Ascending aorta (tissue), 2 donors: ENCODE results near the gene RPRML. TPM values are rescaled to one million over a fixed set of nuclear protein-coding genes. Genes with fewer than 3 reads are reported as not detected.
A peak's percentile ranks its signal among the peaks of the same experiment; 100 is the strongest.

Source experiments
- DNase-seq, 2 donors: peaks; one replicate each; pipeline ENCODE4 v3.0.0-alpha.2; 2019; ENCODE audit warnings: low spot score in 2 of 2
- H3K27ac ChIP-seq, 2 donors: fragments of 200-600 bp; sonication (generic); one replicate each; pipeline ENCODE4 v1.5.1; 2016 to 2017; ENCODE audit warnings: mild to moderate bottlenecking in 1 of 2
- H3K27me3 ChIP-seq: fragments of 200-600 bp; sonication (generic); one replicate; pipeline ENCODE4 v1.5.1; 2017
- H3K36me3 ChIP-seq, 2 donors: fragments of 200-600 bp; sonication (generic); one replicate each; pipeline ENCODE4 v1.5.1; 2016
- H3K4me1 ChIP-seq, 2 donors: fragments of 200-600 bp; sonication (generic); one replicate each; pipeline ENCODE4 v1.5.1; 2016 to 2017; ENCODE audit warnings: mild to moderate bottlenecking in 1 of 2
- H3K4me3 ChIP-seq, 2 donors: fragments of 200-600 bp; sonication (generic); one replicate each; pipeline ENCODE4 v1.5.1; 2016 to 2017; ENCODE audit warnings: mild to moderate bottlenecking in 1 of 2
- H3K9me3 ChIP-seq, 2 donors: fragments of 200-600 bp; sonication (generic); one replicate each; pipeline ENCODE4 v1.5.1; 2016
- CTCF ChIP-seq, 3 experiments: fragments of 200-600 bp in 2 of 3; fragments of 450-650 bp in 1 of 3; sonication (generic) in 2 of 3; IDR thresholded peaks; one replicate each; pipeline ENCODE4 v1.5.1; 2016 to 2019; ENCODE audit warnings: antibody characterized with exemption in 3 of 3, mild to moderate bottlenecking in 1 of 3, moderate library complexity in 1 of 3
- intact Hi-C: fragments of 100-400 bp; cut with DNase I; formaldehyde crosslinking; loops from one replicate; pipeline ENCODE4 v1.15.1; 2023
- total RNA-seq: library from RNA; depleted of rRNA; stranded (reverse); fragments of >200 nt; gene quantifications from one replicate; pipeline ENCODE4 v1.1.0, GENCODE V29; 2016

RPRML gene
- total RNA-seq, 1 donor from 2014 or later, result not detected

DNA sequence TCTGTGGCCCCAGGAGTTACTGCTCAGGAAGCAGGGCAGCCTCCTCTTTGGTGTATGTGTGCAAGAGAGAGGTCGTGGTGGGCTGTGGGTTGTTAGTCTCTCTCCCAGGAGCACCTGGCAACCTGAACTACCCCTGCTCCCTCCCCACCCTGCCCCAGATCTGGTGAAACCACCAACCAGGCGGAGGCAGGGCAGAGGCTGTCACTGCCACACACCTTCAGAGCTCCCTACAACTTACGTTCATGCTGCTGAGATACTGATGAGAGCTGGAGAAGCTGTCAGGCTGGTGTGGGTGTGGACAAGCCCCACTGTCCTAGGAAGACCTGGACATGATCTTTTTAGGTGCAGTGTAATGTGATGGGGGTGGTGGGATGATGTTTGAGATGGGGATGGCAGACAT, 31.8 kb downstream of the RPRML start:
- H3K4me3 ChIP-seq, result no peak overlapping the region
- intact Hi-C loops, result no loop called here
- H3K4me1 ChIP-seq, result peaks cover 6 to 15% of the 10 kb centered on the region in 2 donors
- H3K27ac ChIP-seq, result no peak overlapping the region
- no peaks in the 10 kb centered on the region for H3K9me3 ChIP-seq
- DNase-seq, result no peak
- H3K36me3 ChIP-seq, result no peaks in the 10 kb centered on the region
- no peak for TF ChIP-seq CTCF (IDR thresholded peaks at IDR 0.05)
- H3K27me3 ChIP-seq, result no peaks in the 10 kb centered on the region

DNA sequence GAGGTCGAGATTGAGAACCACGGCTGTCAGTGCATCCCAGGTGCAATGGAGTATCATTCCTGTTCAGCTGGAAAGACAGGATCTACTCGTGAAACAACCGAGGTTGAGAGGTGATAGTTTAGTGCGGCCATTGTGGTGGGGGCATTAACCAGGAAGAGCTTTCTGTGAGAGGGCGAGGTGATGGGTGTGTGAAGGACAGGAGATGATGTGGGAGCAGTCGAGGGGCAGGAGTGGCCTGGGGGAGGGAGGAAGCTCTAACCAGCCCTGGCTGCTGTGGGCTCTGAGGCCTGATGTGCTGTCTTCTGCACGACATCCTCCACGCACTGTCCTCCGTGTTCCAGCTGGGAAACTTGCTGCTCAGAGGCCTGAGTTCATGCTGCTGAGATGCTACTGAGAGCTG, 34.1 kb downstream of the RPRML start:
- DNase-seq, result no peak
- no peak overlapping the region for H3K4me3 ChIP-seq
- peaks cover 6 to 15% of the 10 kb centered on the region in 2 donors for H3K4me1 ChIP-seq
- TF ChIP-seq CTCF (IDR thresholded peaks at IDR 0.05), result no peak
- intact Hi-C loops, result no loop called here
- H3K36me3 ChIP-seq, result peaks cover 4 to 15% of the 10 kb centered on the region in 2 donors
- no peaks in the 10 kb centered on the region for H3K9me3 ChIP-seq
- no peak overlapping the region for H3K27ac ChIP-seq
- no peaks in the 10 kb centered on the region for H3K27me3 ChIP-seq

GRCh38 chr17:46943501-46944393, 35.3 kb downstream of the RPRML start:
- Histone ChIP-seq H3K27ac (no peak overlapping the region), H3K36me3 (peaks cover 10 to 27% of the 10 kb centered on the region in 2 donors), H3K27me3 (no peaks in the 10 kb centered on the region), H3K9me3 (no peaks in the 10 kb centered on the region), H3K4me1 (peaks cover 6 to 15% of the 10 kb centered on the region in 2 donors), H3K4me3 (peak overlapping the region in 1 of 2 donors; percentile 23)
- no peak for DNase-seq
- TF ChIP-seq CTCF (IDR thresholded peaks at IDR 0.05), result no peak
- intact Hi-C loops, result no loop called here

GRCh38 chr17:46943218-46943500, 35.9 kb downstream of the RPRML start:
- intact Hi-C loops, result no loop called here
- no peak overlapping the region for H3K4me3 ChIP-seq
- no peak overlapping the region for H3K27ac ChIP-seq
- H3K27me3 ChIP-seq, result no peaks in the 10 kb centered on the region
- H3K4me1 ChIP-seq, result peaks cover 6 to 15% of the 10 kb centered on the region in 2 donors
- H3K36me3 ChIP-seq, result peaks cover 16 to 33% of the 10 kb centered on the region in 2 donors
- TF ChIP-seq CTCF (IDR thresholded peaks at IDR 0.05), result no peak
- no peak for DNase-seq
- no peaks in the 10 kb centered on the region for H3K9me3 ChIP-seq

DNA sequence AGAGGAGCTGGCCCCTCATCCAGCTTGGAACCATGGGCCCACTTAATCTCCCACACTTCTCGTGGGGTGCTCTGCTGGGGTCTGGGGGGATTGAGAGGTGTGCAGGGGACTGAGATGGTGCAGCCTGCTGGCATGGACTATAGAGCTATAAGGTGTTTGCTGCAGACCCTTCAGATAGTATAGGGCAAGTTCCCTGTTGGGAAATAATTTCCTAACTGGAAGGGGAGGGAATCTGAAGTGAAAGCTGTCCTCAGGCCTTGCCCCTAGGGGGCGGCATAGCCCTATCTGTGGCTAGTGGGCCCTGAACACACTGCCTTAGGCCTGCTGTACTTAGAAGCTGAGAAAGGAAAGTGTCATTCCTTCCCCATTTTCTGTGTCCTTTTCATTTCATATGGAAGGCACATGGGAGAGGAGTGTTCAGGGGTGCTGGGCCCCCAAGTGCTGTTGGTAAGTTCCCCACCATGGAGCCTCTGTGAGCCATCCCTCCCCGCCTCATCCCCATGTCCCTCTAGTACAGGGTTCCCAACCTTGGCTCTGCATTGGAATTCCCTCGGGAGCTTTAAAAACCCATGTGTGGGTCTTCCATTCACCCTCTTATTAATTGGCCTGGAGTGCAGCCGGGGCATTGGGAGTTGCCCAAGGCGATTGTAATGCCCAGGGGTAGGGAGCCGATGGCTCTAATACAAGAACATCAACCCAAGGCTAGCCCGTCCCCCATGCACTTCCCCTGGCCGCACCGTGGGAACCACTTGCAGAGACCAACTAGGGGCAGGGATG, 36.4 kb downstream of the RPRML start:
- H3K4me3 ChIP-seq, result no peak overlapping the region
- H3K36me3 ChIP-seq, result peaks cover 22 to 38% of the 10 kb centered on the region in 2 donors
- peak in 1 of 2 donors; percentile 82 for DNase-seq
- intact Hi-C loops, result loop anchor here (1.0 kb wide), 1 partner anchor 59 kb away; no protein-coding TSS in a partner anchor
- no peak overlapping the region for H3K27ac ChIP-seq
- TF ChIP-seq CTCF (IDR thresholded peaks at IDR 0.05), result peak; percentile 42 to 76 (median 73)
- H3K9me3 ChIP-seq, result no peaks in the 10 kb centered on the region
- H3K4me1 ChIP-seq, result peaks cover 6 to 15% of the 10 kb centered on the region in 2 donors
- no peaks in the 10 kb centered on the region for H3K27me3 ChIP-seq
